ENCODE results near the gene PPM1M.
"Not testable (repeated sequence)": the region's sequence is repeated elsewhere in the genome, so short reads cannot be mapped to it uniquely, and the experiment has no call there.

The PPM1M gene

DNA sequence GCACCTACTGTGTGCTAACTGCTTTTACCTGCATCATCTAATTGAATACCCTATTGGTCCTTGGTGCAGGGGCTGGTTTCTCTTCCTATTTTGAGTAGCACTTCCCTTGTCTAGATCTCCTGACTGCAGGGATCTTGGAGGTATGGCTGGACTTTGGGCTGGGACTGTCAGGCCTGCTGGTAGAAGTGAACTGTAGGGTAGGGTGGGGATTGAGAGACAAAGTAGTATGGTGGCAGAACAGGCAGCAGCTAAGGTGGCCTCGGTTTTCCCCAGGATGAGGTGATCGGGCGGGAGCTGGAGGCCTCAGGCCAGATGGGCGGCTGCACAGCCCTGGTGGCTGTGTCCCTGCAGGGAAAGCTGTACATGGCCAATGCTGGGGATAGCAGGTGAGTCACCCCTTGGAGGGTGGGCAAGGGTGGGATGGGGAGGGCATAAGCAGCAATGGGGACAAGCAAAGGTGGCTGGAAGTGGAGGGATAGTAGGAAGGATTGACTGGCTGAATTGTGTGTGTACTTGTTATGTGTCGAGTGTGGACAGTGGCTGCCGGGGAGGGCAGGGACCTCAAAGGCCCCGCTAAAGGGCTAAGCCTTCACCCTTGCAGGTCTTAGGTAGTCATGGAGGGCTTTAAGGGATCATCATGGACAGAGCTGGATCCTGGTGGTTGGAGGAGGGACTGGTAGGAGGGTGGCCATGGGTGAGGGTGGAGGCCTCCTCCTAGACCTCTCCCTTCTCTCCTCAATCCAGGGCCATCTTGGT lies 2.0 kb downstream of the PPM1M start:
- no peak for DNase-seq (ENCODE audit: low read depth)

DNA sequence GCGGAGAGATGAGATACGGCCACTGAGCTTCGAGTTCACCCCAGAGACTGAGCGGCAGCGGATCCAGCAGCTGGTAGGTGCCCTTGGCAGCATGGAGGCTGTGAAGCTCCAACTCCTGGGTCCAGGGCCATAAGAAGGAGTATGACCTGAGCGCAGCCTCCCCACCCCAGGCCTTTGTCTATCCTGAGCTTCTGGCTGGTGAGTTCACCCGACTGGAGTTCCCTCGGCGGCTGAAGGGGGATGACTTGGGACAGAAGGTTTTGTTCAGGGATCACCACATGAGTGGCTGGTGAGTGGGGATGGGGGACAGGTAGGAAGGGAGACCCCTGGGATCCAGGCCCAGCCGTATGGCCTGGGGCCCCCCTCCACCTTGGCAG lies 2.6 kb downstream of the PPM1M start:
- DNase-seq (ENCODE audit: low read depth), result no peak

DNA sequence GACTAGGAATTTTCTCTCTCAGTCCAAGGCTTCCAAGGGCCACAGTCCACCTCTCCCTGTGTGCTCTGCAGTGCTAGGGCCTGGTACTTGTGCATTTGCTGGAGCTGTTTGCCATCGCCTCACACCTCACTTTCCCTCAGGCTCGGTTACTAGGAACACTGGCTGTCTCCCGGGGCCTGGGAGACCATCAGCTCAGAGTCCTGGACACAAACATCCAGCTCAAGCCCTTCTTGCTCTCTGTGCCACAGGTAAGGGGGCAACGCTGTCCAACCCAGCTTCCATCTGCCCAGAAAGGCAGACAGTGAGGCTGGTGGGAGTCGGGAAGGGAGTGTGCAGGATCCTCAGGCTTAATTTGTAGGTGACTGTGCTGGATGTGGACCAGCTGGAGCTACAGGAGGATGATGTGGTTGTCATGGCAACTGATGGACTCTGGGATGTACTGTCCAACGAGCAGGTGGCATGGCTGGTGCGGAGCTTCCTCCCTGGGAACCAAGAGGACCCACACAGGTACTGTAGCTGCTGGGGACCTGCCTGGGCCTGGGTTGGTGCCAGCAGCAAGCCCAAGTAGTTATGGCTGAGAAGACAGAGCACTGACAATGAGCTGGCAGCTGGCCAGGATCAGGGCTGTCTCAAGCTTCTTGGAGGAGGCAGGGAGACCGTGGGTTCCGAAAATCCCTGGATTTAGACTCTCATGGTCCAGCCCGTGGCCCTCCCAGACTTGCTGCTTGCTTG lies 3.4 kb downstream of the PPM1M start:
- DNase-seq (ENCODE audit: low read depth), result no peak

DNA sequence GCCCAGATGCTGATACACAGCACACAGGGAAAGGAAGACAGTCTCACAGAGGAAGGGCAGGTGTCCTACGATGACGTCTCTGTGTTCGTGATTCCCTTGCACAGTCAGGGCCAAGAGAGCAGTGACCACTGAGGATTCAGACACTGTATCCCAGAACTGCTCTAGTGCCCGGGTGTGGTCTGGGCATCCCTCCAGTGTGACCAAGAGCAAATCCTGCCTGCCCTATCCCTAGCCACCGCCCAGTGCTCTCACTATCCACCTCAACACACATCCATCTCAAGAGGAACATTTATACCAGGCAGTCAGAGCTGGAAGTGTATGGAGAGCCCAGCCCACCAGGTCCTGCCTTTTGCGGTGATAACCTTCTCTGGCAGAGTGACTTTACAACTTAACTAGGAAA lies 4.1 kb downstream of the PPM1M start:
- no peak for DNase-seq (ENCODE audit: low read depth)

DNA sequence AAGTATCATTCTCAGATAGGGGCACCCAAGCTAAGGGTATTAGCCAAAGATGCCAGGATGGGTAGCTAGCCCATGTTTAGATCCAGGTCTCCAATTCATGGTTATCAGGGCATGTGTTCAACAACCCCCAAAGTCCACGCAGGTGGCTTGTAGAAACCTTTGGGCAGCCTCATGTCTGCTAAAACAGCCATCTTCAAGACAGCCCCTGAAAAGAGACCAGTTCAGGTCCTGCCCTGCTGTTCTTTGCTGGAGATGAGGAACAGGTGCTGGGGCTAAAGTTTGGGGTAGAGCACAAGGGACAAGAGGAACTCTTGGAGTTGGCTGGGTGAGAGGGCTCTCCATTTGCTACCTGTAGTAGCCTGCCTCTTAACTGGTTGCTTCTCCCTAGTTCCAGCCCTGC lies 4.6 kb downstream of the PPM1M start:
- DNase-seq (ENCODE audit: low read depth), result no peak

DNA sequence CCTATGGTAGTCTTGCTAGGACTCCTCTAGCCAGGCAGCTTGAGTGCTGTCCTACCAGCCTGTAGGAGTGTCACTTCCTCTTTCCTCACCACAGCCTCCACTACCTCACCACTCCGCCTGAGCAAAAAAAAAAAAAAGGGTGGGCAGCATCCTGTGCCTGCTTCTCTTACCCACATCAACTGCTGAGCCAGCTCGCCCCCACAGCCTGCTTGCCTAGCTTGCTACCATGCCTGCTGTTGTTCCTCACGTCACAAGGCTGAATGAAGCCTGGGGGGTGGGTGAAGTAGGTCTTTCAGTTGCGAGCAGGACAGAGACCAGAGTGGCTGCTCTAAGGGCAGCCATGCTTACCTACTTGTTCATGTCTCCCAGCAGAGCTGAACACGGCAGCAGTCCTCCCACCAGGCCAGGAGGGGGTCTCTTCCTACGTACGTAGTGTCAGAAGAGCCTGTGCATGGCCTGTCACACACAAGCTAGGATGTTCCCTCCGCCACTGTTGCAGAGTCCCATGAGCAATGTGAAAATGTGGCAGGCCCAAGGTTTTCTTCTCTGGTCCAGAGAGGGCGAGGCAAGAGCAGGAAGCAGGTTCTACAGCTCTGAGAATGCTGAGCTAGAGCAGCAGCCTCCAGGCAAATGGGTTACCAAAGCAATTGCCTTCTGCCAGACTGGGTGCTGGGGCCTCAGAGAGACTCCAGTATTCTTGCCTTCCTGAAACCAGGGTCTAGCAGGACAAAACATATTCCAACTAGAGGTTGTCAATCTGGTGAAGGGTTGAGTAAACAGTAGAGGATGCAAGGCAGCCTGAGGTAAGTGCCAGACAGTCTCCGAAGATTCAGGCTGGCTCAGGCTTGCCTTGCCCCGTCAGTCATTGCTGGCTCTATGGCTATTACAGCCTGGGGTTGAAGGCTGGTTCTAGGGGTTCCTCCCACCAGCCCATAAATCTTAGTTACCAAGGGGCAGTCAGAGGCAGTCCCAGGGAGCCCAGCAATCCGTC lies 8.1 kb downstream of the PPM1M start:
- peak; percentile 56 for DNase-seq (ENCODE audit: low read depth)

DNA sequence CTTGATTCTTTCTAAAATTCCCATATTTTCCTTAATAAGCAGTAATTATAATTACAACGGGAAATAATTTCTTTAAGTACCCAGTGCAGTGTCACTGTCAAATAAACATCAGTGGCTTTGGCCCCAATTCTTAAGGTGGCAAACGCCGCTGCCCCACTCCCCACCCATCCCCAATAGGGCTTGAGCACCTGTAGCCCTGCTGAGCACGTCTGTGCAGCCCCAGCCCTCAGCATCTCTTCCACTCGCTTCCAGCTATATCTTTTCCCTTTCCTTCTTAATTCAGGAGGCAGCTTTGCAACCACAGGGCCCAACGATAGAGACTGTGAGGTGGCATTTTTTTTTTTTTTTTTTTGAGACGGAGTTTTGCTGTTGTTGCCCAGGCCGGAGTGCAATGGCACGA lies 9.0 kb downstream of the PPM1M start:
- DNase-seq (ENCODE audit: low read depth), result no peak

DNA sequence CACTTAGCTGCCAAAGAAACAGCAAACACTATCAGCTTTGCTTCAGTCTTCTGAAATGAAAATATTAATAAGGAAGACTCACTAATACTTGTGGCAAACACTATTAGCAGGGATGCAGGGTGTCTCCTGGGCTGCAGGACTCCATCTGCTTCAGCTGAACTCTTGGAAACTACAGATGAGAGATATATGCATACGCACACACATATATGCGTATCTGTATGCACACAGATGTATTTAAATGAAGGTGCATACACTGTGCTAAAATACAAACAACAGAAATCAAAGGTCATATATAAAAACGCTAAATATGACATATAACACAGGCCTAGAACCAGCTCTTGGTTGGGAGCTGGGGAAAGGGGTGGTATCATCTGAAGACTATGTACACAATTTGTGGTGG lies 10.6 kb downstream of the PPM1M start:
- no peak for DNase-seq (ENCODE audit: low read depth)

DNA sequence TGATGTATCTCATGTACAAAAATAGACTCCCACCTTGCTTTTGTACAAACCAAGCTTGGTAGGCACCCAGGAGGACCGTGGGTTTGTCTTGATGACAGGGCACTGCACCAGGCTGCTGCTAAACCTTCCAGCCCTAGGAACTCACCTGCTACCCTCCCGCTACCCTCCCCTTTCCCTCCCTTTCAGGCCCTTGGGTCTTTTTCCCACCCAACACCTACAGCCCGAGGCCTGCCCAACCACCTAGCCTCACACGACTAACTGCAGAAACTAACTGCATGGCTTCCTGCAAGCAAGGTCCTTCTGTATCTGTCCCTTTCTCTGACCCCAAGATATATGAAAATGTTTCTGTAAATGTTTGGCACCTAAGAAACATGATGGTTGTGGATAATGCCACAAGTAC lies 11.1 kb downstream of the PPM1M start:
- DNase-seq (ENCODE audit: low read depth), result no peak

DNA sequence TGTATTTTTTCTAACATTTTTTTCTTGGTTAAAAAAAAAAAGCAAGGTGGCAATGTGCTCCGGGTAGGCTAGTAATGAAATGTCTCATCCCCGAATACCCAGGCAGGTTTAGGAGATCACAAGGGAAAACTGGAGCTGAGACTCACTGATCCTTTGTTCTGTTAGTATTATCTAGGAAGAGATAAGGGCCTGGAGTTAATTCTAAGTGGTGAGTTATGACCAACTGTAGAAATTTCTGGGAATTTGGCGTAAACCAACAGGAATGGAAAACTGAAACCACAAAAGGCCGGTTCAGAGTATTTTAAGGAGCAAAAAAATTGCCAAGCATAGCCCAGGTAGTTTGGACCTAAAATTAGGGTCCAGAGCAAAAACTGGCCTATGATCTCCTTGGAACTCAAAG lies 12.4 kb downstream of the PPM1M start:
- DNase-seq (ENCODE audit: low read depth), result no peak

DNA sequence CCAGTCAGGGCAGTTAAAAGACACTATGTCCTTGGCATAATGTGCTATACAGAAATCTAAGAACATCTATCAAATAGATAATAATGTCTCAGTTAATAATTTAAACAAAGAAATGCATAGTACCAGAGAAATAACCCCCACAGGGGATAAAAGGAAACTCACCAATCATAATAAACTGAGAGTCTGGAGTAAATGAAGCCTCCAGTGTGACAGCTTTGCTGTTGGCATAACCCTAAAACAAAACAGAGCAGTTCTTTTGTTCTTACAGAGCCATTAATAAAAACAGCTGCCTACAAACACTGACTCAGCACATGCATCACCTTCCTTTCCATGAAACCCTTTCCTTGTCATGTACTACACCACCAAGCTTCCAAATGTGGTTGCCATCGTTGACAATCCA lies 13.5 kb downstream of the PPM1M start:
- no peak for DNase-seq (ENCODE audit: low read depth)

DNA sequence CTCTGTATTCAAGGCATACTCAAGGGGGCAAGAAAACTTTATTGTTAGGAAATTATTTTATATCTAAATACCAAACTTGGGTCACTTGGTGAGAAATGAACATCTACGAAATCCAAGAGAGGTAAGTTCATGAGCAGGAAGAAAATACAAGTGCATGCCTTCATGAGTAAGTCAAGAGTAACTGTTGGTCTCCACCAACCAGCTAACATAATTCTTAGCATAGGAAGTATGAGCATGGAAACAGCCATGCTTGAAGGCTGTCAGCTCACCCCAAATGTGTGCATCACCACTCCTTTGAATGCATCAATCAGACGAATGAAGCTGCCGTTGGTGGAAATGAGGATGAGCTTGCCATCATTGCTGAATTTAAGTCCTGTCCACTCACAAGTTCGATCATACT lies 13.9 kb downstream of the PPM1M start:
- DNase-seq (ENCODE audit: low read depth), result no peak

DNA sequence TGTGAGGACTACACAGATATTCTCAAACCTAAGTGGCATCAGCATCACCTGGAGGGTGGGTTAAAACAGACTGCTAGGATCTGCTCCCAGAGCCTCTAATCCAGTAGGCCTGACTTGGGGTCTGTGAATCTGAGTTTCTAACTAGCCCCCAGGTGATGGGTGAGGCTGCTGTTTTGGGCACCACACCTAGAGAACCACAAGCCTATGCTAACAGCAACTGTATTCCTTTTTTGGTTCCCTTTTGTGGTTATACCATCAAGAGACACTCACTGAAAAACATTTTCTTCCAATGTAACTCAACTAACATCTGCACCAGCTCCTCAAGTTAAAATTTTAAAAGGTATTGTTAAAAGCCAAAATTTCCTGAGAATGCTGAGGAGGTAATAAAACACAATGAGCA lies 16.9 kb downstream of the PPM1M start:
- DNase-seq (ENCODE audit: low read depth), result no peak

DNA sequence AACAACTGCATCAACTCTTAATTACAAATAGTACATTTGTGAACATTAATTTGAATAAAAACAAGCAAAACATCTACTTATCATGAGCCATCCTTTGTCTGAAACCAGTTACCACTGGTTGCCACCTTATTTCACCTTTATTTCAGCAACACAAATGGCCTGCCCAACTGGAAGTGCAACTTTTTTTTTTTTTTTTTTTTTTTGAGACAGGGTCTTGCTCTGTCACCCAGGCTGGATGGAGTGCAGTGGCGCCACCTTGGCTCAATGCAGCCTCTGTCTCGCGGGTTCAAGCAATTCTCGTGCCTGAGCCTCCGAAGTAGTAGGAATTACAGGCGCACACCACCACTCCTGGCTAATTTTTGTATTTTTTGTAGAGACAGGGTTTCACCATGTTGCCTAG lies 19.8 kb downstream of the PPM1M start:
- DNase-seq (ENCODE audit: low read depth), result no peak

DNA sequence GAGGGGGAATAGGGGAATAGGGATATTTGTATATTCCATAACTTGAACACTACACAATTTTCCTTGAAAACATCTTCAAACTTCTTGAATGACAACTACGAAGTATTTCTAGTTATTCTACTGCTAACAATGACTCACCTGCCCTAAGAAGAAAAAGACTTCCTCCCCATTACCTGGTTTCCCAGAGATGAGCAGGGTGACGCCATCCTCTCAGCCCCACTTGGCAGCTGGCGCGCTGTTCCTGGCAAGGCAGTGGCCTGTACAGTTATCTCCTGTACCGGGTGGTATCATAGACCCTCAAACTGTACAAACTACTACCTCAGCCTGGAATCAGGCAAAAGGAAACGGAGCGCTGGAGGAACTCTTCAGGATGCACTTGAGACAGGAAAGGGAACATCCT lies 22.5 kb downstream of the PPM1M start:
- DNase-seq (ENCODE audit: low read depth), result no peak

DNA sequence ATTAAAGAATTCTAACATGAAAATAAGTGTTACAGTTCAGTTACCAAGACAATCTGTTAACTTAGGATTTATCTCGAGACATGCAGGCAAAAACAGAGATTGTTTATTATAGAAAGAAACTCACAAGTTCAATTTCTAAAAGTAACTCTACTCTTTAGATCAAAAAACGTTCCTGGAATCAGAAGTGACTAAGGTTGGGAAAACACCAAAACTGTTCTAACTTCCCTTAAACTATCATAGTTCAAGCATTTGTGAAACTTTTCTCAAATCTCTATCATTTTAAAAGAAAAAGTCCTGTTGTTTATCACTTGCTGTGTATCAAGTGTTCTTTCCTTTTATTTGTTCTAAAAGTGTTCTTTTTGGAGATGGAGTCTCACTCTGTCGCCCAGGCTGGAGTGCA lies 24.2 kb downstream of the PPM1M start:
- DNase-seq (ENCODE audit: low read depth), result no peak

DNA sequence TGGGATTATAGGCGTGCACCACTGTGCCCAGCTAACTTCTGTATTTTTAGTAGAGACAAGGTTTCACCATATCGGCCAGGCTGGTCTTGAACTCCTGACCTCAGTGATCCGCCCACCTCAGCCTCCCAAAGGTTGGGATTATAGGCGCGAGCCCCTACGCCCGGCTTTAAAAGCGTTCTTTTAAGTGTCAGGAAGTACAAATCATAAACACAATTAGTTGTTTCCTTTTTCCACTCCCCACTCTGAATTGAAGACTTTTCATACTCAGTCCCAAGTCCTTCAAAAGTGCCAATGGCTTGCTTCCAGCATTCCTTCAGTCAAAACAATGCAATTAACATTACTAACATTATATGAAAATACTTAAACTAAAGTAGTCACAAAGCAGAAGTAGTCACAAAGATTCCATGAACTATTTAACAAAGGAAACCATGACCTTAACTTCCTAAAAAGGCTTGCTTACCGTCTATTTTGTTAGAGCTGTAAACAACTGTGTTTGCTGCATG lies 24.7 kb downstream of the PPM1M start:
- DNase-seq (ENCODE audit: low read depth), result no peak

DNA sequence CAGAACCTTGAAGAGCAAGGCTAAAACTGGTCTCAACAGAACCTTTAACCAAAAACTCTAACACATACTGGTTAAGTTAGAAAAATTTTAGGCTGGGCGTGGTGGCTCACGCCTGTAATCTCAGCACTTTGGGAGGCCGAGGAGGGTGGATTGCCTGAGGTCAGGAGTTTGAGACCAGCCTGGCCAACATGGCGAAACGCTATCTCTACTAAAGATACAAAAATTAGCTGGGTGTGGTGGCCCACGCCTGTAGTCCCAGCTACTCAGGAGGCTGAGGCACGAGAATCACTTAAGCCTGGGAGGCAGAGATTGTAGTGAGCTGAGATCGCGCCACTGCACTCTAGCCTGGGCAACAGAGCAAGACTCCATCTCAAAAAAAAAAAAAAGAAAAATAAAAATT lies 26.6 kb downstream of the PPM1M start:
- not testable (repeated sequence) for DNase-seq (ENCODE audit: low read depth)

DNA sequence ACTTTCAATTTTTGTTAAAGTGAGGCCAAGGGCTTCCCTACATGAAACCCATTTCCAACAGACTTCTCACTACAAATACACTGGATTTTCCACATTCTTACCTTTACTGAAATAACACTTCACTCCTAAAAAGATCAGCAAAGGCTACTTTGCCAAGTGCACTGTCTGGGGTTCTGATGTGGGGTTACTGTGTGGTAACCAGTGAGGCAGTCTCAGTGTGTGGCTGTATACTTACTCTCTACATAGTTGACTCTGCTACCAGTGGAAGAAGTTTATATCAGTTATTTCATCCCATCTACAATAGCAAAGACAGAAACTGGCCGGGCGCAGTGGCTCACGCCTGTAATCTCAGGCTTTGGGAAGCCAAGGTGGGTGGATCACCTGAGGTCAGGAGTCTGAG lies 27.3 kb downstream of the PPM1M start:
- DNase-seq (ENCODE audit: low read depth), result no peak

DNA sequence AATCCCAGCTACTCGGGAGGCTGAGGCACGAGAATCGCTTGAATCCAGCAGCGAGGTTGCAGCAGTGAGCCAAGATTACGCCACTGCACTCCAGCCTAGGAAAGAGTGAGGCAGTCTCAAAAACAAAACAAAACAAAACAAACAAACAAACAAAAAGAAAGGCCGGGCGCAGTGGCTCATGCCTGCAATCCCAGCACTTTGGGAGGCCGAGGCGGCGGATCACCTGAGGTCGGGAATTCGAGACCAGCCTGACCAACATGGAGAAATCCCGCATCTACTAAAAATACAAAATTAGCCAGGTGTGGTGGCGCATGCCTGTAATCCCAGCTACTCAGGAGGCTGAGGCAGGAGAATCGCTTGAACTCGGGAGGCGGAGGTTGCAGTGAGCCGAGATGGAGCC lies 29.2 kb downstream of the PPM1M start:
- DNase-seq (ENCODE audit: low read depth), result not testable (repeated sequence)

DNA sequence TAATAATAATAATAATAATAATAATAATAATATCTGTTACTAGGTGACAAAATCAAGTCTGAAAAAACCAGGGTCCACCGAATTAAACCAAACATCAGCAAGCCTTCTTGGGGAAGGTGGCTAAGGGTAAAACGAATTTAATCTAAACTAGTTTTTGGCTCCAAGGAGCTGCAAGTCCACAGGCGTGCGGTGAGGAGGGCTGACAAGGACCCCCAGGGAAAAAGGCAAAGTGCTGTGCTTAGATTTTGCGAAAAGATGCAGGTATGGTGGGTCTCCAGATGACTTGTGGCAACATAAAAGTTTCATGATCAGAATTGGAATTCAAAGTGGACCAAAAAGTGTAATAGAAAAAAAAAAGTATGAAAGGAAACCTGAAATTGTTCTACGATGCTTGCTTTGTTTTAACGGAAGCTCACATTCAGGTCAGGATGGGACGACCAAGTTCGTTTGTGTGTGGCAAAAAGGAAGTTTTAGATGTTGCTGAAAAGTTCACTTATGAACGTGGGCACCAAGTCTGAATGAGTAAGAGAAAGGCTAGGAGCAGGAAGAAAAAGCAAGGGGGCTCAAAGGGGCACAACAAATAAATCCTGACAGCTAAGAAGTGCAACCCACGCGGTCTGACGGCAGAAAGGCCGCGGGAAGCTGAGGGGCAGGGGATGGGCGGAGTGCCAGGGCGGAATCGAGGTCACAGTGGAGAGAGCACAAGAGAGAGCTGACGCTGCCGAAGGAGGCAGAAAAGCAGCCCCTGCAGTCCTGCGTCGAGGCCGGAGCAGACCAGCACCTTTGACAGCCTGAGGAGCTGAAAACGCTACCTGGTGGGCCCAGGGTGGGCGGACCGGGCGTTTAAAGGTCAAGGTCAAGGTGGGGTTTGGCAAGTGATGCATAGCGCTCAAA lies 31.8 kb downstream of the PPM1M start:
- DNase-seq (ENCODE audit: low read depth), result peak; percentile 61
